OCI-LY7 (cell line): ENCODE data around the gene NACAD. TPM values are rescaled to one million over a fixed set of nuclear protein-coding genes. Genes with fewer than 3 reads are reported as not detected.

ENCODE experiments used
- BruUV-seq: library from RNA; stranded (reverse); fragments of 400-500 nt; replicated peaks from 2 replicates; lab custom pipeline; 2021; lab: Mats Ljungman, UMichigan
- CTCF ChIA-PET: fragments of 300-600 bp; sonication (Branson Sonifier 250); formaldehyde crosslinking; loops from one replicate; lab custom pipeline; 2022; ENCODE audit warnings: antibody characterized with exemption; ENCODE audit not compliant: unreplicated experiment; lab: Charles Lee
- POLR2A ChIA-PET: fragments of 300-600 bp; sonication (Branson Sonifier 250); formaldehyde crosslinking; loops from one replicate; lab custom pipeline; 2022; ENCODE audit warnings: antibody characterized with exemption; lab: Charles Lee
- DNase-seq: peaks from one replicate; pipeline ENCODE4 v3.0.0-alpha.2; 2015; ENCODE audit warnings: low spot score
- H2AFZ ChIP-seq: fragments of 200-600 bp; sonication (generic), shearing (Covaris generic); 2 replicates; pipeline ENCODE4 v1.6.1; 2014; ENCODE audit warnings: mild to moderate bottlenecking, antibody characterized with exemption, low read length, moderate library complexity
- H3K27ac ChIP-seq: fragments of 200-600 bp; sonication (generic); 2 replicates; pipeline ENCODE4 v1.5.1; 2014; ENCODE audit warnings: mixed run types, low read depth, mild to moderate bottlenecking, moderate library complexity, low read length, inconsistent platforms; ENCODE audit not compliant: poor library complexity, severe bottlenecking
- H3K36me3 ChIP-seq: fragments of 200-600 bp; sonication (generic); 2 replicates; pipeline ENCODE4 v1.6.1; 2014; ENCODE audit warnings: mild to moderate bottlenecking, antibody characterized with exemption, low read length, moderate library complexity, mixed read lengths; ENCODE audit not compliant: insufficient read depth
- H3K4me1 ChIP-seq: fragments of 200-600 bp; sonication (generic); 2 replicates; pipeline ENCODE4 v1.5.1; 2014; ENCODE audit warnings: mild to moderate bottlenecking, low read length; ENCODE audit not compliant: insufficient read depth, poor library complexity, severe bottlenecking
- H3K4me2 ChIP-seq: fragments of 200-600 bp; sonication (generic); 2 replicates; pipeline ENCODE4 v1.6.1; 2014; ENCODE audit warnings: mild to moderate bottlenecking, low read length
- H3K4me3 ChIP-seq: fragments of 200-600 bp; sonication (generic); 2 replicates; pipeline ENCODE4 v1.5.1; 2014; ENCODE audit warnings: mild to moderate bottlenecking, low read depth, low read length; ENCODE audit not compliant: poor library complexity, severe bottlenecking
- H3K79me2 ChIP-seq: fragments of 200-600 bp; sonication (generic); 2 replicates; pipeline ENCODE4 v1.6.1; 2016; ENCODE audit warnings: low read depth, mild to moderate bottlenecking, low read length, moderate library complexity, mixed read lengths; ENCODE audit not compliant: insufficient read depth
- H3K9me2 ChIP-seq: fragments of 200-600 bp; sonication (generic); 2 replicates; pipeline ENCODE4 v1.6.1; 2016; ENCODE audit warnings: mild to moderate bottlenecking, low read length, mixed read lengths; ENCODE audit not compliant: insufficient read depth
- H3K9me3 ChIP-seq: fragments of 200-600 bp; sonication (generic); 2 replicates; pipeline ENCODE4 v1.6.1; 2014; ENCODE audit warnings: mild to moderate bottlenecking, mixed run types, low read length, mixed read lengths
- H4K20me1 ChIP-seq: fragments of 200-600 bp; sonication (generic); 2 replicates; pipeline ENCODE4 v1.6.1; 2014; ENCODE audit warnings: mild to moderate bottlenecking, antibody characterized with exemption, low read length, moderate library complexity, mixed read lengths; ENCODE audit not compliant: insufficient read depth
- CTCF ChIP-seq: fragments of 200-600 bp; sonication (generic); conservative IDR thresholded peaks from 2 replicates; pipeline ENCODE4 v1.5.1; 2014; ENCODE audit warnings: mild to moderate bottlenecking, antibody characterized with exemption, low read length, moderate library complexity, mixed read lengths
- EZH2phosphoT487 ChIP-seq: fragments of 200-600 bp; sonication (generic); IDR thresholded peaks from 2 replicates; pipeline ENCODE4 v1.6.1; 2018; ENCODE audit warnings: low read depth, borderline replicate concordance, mild to moderate bottlenecking, mixed run types, antibody characterized with exemption, low read length, moderate library complexity, mixed read lengths
- intact Hi-C: fragments of 100-400 bp; cut with micrococcal nuclease; formaldehyde crosslinking; loops from one replicate; pipeline ENCODE4 v1.10.0; 2022; ENCODE audit not compliant: unreplicated experiment
- total RNA-seq, 2 experiments: library from RNA; depleted of rRNA in 1 of 2; stranded (reverse); fragments of >200 nt in 1 of 2; shearing (Covaris generic) in 1 of 2; gene quantifications; 2 replicates each; pipeline ENCODE4 v1.2.3, GENCODE V29; 2014 to 2022

NACAD gene
- total RNA-seq, 2 experiments from 2014 or later: not detected

DNA sequence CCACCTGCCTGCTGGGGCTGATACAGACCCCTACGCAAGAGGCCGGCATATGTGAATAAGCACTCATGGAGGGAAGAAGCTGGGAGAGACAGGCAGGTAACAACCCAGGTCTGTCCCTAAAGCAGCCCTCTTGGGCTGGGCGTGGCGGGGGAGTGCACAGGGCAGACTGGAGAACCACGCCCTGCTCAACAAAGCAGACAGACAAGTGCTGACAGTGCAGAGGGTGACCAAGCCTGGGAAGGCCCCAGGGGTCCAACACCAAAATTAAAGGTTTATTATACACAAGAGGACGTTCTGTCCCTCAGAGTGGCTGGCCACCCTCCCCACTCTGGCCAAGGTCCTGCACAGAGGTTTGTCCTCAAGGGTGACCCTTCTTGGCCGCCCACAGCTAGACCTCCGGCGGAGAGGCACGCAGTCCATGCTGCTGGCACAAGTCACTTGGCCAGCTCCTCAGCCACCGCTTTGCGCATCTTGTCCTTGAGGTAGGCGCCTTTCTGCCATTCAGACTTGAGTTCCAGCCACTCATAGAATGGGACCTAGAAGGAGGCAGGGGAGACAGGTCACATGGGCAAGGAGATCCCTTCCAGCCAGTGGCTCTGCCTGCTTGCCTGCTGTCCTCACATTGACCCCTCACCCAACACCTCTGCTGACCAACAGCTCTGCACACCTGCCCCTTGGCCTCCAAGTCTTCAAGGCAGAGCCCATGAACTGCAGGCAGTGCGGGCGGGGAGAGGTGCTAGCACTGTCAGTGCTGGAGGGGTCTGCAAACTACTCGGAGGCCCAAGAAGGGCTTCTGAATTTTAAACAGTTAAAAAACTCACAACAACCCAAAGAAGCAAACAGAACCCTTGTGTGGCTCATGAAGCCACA lies 11.4 kb upstream of the NACAD start:
- Histone ChIP-seq H3K9me2 (no peaks in the 10 kb centered on the region), H3K79me2 (no peaks in the 10 kb centered on the region), H3K4me1 (no peaks in the 10 kb centered on the region), H4K20me1 (0 out of 2 replicates have a peak, but pooled peaks cover 7% of the 10 kb centered on the region), H2AFZ (no peak overlapping the region), H3K4me2 (no peak overlapping the region), H3K36me3 (peaks cover 80% of the 10 kb centered on the region), H3K4me3 (no peak overlapping the region), H3K27ac (no peak overlapping the region), H3K9me3 (peaks cover 2% of the 10 kb centered on the region; the same call in 1 of the 2 replicates)
- CTCF ChIA-PET: no interaction called here
- DNase-seq: no peak
- BruUV-seq: no TSS peak
- POLR2A ChIA-PET: interaction anchor here (0.9 kb wide), 1 partner anchor 9 kb away, joined by 3 read pairs; no protein-coding TSS in a partner anchor
- TF ChIP-seq CTCF: no peak
- no peak for TF ChIP-seq EZH2phosphoT487
- intact Hi-C loops: loop anchor here (5.0 kb wide), 1 partner anchor 37 kb away; no protein-coding TSS in a partner anchor

DNA sequence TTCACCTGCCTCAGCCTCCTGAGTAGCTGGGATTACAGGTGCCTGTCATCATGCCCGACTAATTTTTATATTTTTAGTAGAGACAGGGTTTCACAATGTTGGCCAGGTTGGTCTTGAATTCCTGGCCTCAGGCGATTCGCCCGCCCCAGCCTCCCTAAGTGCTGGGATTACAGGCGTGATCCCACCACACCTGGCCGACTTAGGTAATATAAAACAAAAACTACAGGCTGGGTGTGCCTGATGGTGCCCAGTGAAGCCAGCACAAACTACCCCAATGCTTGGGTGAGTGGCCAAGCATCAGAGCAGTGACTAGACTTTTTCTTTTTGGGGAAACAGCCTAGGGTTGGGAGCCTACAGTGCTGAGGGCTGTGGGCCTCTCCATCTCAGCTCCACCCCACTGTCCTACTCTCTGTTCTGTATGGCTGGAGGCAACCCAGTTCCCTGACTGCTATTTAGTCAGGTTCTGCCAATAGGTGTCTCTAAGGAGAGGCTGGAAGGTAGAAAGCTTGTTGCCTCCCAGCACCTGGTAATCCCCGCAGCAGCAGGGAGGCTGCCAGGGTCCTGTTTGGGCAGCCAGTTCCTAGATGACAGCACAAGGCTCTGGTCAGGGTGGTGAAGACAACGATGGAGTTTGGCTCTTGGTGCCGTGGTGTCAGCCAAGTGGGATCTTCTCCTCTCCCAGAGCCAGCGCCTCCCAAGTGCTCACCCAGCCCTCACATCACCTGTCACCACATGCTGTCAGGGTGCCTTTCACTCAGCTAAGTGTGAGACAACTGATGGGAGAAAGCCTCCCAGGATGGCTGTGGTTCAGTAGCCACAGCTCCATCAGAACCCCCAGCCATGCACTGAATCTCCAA lies 10.4 kb upstream of the NACAD start:
- no peak overlapping the region for H3K4me2 ChIP-seq
- H4K20me1 ChIP-seq: 0 out of 2 replicates have a peak, but pooled peaks cover 7% of the 10 kb centered on the region
- no peak for DNase-seq
- no peaks in the 10 kb centered on the region for H3K4me1 ChIP-seq
- no peaks in the 10 kb centered on the region for H3K79me2 ChIP-seq
- no peak overlapping the region for H3K4me3 ChIP-seq
- ChIA-PET POLR2A (interaction anchor here (0.9 kb wide), 1 partner anchor 10 kb away, joined by 3 read pairs; no protein-coding TSS in a partner anchor), CTCF (no interaction called here)
- peaks cover 71% of the 10 kb centered on the region for H3K36me3 ChIP-seq
- TF ChIP-seq CTCF: no peak
- TF ChIP-seq EZH2phosphoT487: no peak
- no TSS peak for BruUV-seq
- H3K9me2 ChIP-seq: no peaks in the 10 kb centered on the region
- H2AFZ ChIP-seq: no peak overlapping the region
- H3K9me3 ChIP-seq: peaks cover 11% of the 10 kb centered on the region; the same call in 1 of the 2 replicates
- no peak overlapping the region for H3K27ac ChIP-seq
- intact Hi-C loops: loop anchor here (5.0 kb wide), 1 partner anchor 38 kb away; no protein-coding TSS in a partner anchor
